GM23248 (cell line): Measurements from ENCODE around the gene KCNS1.

Source experiments
- EZH2 ChIP-seq: fragments of 200-600 bp; sonication (generic); IDR thresholded peaks from 2 replicates; pipeline ENCODE4 v1.6.1; 2018; ENCODE audit warnings: antibody characterized with exemption, mild to moderate bottlenecking; ENCODE audit not compliant: insufficient read depth, poor library complexity, severe bottlenecking
- EZH2phosphoT487 ChIP-seq: fragments of 200-600 bp; sonication (generic); IDR thresholded peaks from 2 replicates; pipeline ENCODE4 v1.6.1; 2018; ENCODE audit warnings: antibody characterized with exemption, moderate library complexity, mild to moderate bottlenecking, low read depth; ENCODE audit not compliant: insufficient read depth

GRCh38 chr20:45097485-45098102 is 3.3 kb downstream of the KCNS1 start:
- TF ChIP-seq EZH2: no peak
- TF ChIP-seq EZH2phosphoT487: no peak
